Neural crest cell (in vitro differentiated cells): ENCODE data around the gene LINGO3. TPM values are rescaled to one million over a fixed set of nuclear protein-coding genes. Genes with fewer than 3 reads are reported as not detected.

Experiments used
- DNase-seq: peaks from one replicate; pipeline ENCODE4 v3.0.0; 2021; ENCODE audit warnings: low read depth, mixed read lengths, low spot score
- H3K27ac Mint-ChIP-seq: one replicate; pipeline ENCODE4 v1.8.0; 2021; ENCODE audit warnings: mild to moderate bottlenecking, mixed read lengths; ENCODE audit not compliant: unreplicated experiment
- H3K27me3 Mint-ChIP-seq: 2 replicates; pipeline ENCODE4 v1.8.0; 2021; ENCODE audit warnings: low read depth, mild to moderate bottlenecking, mixed read lengths
- H3K36me3 Mint-ChIP-seq: 2 replicates; pipeline ENCODE4 v1.8.0; 2021; ENCODE audit warnings: low read depth, mild to moderate bottlenecking, mixed read lengths
- H3K4me1 Mint-ChIP-seq: 2 replicates; pipeline ENCODE4 v1.8.0; 2021; ENCODE audit warnings: mixed read lengths
- H3K4me3 Mint-ChIP-seq: one replicate; pipeline ENCODE4 v1.8.0; 2021; ENCODE audit warnings: mild to moderate bottlenecking, mixed read lengths
- H3K9me3 Mint-ChIP-seq: 2 replicates; pipeline ENCODE4 v1.8.0; 2021; ENCODE audit warnings: mixed read lengths
- total RNA-seq: library from RNA; stranded (reverse); gene quantifications from 2 replicates; pipeline ENCODE4 v1.2.1, GENCODE V29; 2021
- TF ChIP-seq, protein P1 (sequence below): fragments of 200-600 bp; sonication (generic); conservative IDR thresholded peaks from 2 replicates; pipeline ENCODE4 v1.5.0; 2021; ENCODE audit warnings: antibody characterized with exemption, mild to moderate bottlenecking

LINGO3 gene
- total RNA-seq, 1 donor from 2014 or later, result not detected

DNA sequence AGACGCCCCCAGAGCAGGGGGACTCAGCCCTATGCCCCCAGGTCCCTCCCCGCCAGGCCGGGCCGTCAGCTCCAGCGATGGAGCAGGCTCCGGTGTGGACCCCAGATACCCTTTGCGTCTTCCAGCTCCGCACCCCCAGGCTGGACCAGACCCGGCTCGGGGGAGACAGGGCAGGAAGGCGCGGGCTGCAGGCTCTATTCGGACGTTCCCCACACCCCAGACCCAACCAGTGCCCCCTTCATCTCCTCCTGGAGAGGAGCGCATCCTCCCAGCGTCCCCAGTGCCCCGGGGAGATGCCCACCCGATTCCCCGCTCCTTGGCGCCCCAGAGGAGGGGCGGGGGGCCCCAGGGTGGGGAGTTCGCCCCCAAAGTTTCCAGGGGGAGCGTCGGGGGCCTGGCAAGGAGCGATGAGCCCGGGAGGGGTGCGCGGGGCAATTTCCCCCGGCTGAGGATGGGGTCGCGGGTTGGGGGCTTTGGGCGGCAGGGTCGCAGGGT lies 389 bp downstream of the LINGO3 start:
- TF ChIP-seq, protein P1, sequence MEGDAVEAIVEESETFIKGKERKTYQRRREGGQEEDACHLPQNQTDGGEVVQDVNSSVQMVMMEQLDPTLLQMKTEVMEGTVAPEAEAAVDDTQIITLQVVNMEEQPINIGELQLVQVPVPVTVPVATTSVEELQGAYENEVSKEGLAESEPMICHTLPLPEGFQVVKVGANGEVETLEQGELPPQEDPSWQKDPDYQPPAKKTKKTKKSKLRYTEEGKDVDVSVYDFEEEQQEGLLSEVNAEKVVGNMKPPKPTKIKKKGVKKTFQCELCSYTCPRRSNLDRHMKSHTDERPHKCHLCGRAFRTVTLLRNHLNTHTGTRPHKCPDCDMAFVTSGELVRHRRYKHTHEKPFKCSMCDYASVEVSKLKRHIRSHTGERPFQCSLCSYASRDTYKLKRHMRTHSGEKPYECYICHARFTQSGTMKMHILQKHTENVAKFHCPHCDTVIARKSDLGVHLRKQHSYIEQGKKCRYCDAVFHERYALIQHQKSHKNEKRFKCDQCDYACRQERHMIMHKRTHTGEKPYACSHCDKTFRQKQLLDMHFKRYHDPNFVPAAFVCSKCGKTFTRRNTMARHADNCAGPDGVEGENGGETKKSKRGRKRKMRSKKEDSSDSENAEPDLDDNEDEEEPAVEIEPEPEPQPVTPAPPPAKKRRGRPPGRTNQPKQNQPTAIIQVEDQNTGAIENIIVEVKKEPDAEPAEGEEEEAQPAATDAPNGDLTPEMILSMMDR, result no peak
- no peaks in the 10 kb centered on the region for H3K36me3 Mint-ChIP-seq
- no peak overlapping the region for H3K27ac Mint-ChIP-seq
- H3K9me3 Mint-ChIP-seq, result no peaks in the 10 kb centered on the region
- no peak overlapping the region for H3K4me3 Mint-ChIP-seq
- no peak for DNase-seq
- H3K27me3 Mint-ChIP-seq, result peaks cover 57% of the 10 kb centered on the region
- peaks cover 8% of the 10 kb centered on the region for H3K4me1 Mint-ChIP-seq

DNA sequence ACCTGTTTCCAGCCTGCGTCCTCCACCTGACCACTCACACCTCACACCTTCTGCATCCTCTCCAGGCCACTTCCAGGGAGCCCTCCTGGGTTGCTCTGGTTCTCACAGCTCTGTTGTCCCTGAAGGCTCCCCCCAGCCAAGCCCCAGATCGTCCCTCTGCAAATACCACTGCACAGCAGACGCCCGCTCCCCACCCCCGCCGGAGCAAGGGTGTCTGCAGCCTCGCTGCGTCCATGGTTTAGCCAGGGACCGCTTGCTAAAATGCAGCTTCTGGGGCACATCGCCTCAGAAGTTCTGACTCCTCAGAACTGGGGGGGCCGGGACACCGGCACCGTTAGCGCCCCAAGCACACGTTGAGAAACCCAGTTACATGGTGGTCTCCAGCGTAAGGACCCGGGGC lies 983 bp downstream of the LINGO3 start:
- Mint-ChIP-seq H3K27ac (no peak overlapping the region), H3K27me3 (peaks cover 53% of the 10 kb centered on the region), H3K4me3 (no peak overlapping the region), H3K36me3 (no peaks in the 10 kb centered on the region), H3K9me3 (no peaks in the 10 kb centered on the region), H3K4me1 (peaks cover 8% of the 10 kb centered on the region)
- DNase-seq, result no peak
- TF ChIP-seq, protein P1, result no peak

DNA sequence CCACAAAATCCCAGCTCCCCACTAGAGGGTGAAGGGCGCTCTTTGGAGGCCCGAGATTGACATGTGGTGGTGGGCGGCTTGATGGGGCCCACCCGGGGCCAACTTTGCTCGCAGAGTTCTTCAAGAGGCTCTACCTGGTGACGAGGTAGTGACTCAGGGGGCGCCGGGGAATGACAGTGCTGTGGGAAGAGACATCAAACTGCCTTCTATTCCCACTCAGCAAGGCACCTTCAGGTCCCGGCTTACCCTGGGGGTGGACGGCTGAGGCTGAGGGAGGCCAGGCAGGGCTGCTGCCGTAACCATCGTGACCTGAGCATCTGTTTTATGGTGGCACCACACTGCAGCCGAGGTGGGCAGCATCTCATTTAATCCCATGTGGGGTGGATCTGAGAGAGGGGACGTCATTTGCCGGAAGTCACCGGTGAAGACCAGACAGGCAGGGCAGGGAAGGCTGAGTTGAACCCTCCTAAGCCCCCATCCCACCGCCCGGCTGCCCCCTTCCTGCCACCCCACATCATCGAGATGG lies 1.6 kb downstream of the LINGO3 start:
- Mint-ChIP-seq H3K9me3 (no peaks in the 10 kb centered on the region), H3K4me3 (no peak overlapping the region), H3K27ac (peak overlapping the region; percentile 94), H3K36me3 (no peaks in the 10 kb centered on the region), H3K27me3 (peaks cover 52% of the 10 kb centered on the region), H3K4me1 (peaks cover 8% of the 10 kb centered on the region)
- TF ChIP-seq, protein P1, result no peak
- no peak for DNase-seq

DNA sequence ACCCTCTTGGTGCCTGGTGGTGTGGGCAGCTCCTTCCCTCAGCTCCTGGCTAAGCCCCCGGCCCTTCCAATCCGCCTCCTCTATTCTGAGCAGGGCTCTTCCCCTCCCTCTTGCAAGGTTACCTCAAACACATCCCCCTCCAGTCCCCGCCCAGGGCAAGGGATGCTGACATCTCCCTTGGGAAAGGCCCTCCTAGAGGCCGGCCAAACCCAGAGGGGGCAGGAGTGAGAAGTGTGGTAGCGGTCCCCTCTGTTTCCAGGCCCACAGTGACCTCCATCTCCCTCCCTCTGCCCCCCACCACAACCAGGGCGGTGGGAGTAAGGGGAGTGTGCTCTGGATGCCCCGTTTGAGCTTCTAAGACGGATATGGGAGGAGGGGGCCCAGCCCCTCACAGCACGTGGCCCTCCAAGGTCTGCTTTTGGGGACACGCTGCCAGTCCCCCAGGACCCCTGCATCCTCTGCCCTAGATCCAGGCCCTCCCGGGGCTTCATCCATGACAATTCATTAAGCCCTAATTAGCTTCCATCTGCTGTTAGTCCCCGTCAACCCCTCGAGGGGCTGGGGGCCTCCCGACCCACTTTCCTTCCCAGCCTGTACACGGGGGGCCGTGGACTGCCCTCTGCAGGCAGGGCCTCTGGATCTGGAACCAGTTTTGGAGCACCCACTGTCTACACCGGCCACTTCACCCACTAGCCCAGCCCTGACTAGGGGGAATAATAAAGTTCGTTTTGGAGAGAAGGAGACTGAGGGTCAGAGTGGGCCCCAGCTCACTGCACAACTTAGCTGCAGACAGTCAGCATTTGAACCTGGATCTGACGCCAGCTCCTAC lies 2.3 kb downstream of the LINGO3 start:
- peaks cover 51% of the 10 kb centered on the region for H3K27me3 Mint-ChIP-seq
- H3K36me3 Mint-ChIP-seq, result no peaks in the 10 kb centered on the region
- TF ChIP-seq, protein P1, result no peak
- no peak overlapping the region for H3K27ac Mint-ChIP-seq
- no peak for DNase-seq
- H3K4me3 Mint-ChIP-seq, result no peak overlapping the region
- no peaks in the 10 kb centered on the region for H3K9me3 Mint-ChIP-seq
- H3K4me1 Mint-ChIP-seq, result peaks cover 8% of the 10 kb centered on the region

DNA sequence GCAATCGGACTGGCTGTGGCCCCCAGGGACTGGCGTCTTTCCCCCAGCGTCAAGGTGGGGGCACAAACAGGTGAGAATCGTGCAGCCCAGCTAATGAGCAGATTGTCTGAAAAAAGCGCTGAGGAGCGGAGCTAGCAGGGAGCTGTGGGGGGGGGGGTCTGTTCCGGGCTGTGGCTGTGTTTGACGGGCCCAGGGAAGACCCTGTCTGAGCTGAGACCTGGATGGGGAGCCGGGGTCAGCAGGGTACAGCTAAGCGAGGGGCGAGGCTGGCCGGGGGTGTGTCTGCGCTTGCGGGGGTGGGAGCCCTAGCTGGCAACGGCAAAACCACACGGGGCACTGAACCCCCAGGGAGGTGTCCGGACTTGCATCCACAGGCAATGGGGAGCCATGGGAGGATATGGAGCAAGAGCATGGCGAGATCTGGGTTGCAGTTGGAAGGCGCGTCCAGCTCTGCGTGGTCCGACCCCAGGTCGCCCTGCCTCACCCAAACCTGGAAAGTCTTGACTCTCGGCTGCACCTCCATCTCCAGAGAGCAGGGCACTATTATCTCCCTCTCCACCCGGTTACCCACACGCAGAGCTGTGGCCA lies 4.6 kb downstream of the LINGO3 start:
- H3K4me3 Mint-ChIP-seq, result no peak overlapping the region

More for the DNA sequence above, 4.6 kb downstream of the LINGO3 start:
- no peaks in the 10 kb centered on the region for H3K36me3 Mint-ChIP-seq
- no peaks in the 10 kb centered on the region for H3K9me3 Mint-ChIP-seq
- TF ChIP-seq, protein P1, result no peak
- DNase-seq, result no peak
- peak overlapping the region; percentile 60 for H3K27ac Mint-ChIP-seq
- peaks cover 30% of the 10 kb centered on the region for H3K27me3 Mint-ChIP-seq
- peaks cover 4% of the 10 kb centered on the region for H3K4me1 Mint-ChIP-seq
